HG03442 (cell line): ENCODE data around the gene FBXO41.
A peak's percentile ranks its signal among the peaks of the same experiment; 100 is the strongest.

ENCODE experiments used
- ATAC-seq: cut with Tn5 transposase; IDR thresholded peaks from one replicate; pipeline ENCODE4 v1.9.1; 2021; ENCODE audit warnings: mild to moderate bottlenecking, moderate library complexity; ENCODE audit not compliant: unreplicated experiment

Gene FBXO41, protein sequence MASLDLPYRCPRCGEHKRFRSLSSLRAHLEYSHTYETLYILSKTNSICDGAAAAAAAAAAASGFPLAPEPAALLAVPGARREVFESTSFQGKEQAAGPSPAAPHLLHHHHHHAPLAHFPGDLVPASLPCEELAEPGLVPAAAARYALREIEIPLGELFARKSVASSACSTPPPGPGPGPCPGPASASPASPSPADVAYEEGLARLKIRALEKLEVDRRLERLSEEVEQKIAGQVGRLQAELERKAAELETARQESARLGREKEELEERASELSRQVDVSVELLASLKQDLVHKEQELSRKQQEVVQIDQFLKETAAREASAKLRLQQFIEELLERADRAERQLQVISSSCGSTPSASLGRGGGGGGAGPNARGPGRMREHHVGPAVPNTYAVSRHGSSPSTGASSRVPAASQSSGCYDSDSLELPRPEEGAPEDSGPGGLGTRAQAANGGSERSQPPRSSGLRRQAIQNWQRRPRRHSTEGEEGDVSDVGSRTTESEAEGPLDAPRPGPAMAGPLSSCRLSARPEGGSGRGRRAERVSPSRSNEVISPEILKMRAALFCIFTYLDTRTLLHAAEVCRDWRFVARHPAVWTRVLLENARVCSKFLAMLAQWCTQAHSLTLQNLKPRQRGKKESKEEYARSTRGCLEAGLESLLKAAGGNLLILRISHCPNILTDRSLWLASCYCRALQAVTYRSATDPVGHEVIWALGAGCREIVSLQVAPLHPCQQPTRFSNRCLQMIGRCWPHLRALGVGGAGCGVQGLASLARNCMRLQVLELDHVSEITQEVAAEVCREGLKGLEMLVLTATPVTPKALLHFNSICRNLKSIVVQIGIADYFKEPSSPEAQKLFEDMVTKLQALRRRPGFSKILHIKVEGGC

DNA sequence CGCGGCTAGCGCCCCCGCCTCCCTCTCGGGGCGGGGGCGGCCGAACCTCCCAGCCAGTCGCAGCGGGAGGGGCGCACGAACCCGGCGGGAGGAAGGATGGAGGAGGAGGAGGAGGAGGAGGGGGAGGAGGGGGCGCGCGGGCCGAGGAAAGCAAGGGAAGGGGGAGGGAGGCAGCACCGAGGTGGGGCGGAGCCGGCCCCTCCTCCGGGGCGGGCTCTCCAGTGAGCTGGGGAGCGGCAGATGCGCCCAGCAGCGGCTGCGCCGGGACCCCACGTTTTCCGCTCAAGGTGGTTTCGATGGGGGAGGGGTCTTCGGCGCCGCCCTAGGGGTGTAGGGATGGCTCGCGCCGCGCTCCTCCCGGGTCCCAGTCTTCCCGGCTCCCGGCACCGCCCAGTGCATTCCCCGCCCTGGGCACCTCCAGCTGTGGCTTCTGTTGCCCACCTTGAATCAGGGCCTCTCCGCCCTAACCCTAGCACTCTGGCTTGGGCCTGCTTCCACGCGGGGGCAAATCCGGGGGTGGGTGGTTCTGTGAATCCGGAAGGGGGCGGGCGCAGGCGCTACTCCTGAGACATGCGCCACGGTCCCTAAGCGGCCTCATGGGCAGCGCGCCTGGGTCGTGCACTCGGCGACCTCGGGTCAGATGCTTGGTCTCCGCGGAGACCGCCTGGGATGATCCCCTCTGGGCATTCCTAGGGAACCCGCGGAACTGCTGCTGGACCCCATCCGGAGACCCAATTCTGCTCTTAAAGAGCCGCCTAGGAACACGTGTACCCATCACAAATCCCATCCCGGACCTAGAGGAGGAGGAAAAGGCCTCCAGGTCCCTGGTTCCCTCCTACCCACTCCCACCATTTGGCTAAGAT is at the start of gene FBXO41:
FBXO41 (minus strand) TSS at position 183 of the 863 bp plus-strand sequence. CDS start 14,848 bp downstream, outside the sequence.
- peak; percentile 72 for ATAC-seq

DNA sequence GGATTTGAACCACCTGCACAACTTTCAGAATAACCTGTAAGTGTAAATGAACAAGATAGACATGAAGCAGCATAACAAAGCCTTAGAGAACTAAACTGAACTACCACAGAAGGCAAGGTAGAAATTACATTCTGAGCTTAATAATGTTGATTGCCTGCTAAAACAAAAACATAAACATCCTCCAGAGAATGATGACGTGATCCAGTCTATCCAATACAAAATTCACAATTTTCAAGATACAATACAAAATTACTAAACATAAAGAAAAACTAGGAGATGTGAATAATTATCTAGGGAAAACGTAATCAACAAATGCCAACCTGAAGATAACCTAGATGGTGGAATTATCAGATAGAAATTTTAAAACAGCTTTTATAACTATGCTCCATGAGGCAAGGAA is 49.8 kb upstream of the FBXO41 start:
- ATAC-seq = no peak

DNA sequence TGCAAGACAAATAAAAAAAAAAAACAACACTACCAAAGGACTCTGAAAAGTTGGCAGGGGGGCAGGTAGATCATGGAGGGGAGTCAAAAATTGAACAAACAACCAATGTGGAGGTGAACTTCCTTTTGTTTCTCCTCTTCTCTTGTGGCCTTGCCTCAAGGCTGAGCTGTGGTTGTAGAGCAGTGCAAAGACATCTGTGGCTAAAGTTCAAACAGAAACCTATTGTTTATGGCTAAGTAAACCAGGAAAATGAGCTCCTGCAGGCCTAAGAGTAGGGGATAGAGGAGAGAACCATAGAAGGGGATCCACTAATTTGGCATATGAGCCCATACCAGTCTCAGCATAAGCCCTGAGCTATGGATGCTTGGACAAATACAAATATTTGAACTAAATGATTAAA is 49.3 kb upstream of the FBXO41 start:
- no peak for ATAC-seq

DNA sequence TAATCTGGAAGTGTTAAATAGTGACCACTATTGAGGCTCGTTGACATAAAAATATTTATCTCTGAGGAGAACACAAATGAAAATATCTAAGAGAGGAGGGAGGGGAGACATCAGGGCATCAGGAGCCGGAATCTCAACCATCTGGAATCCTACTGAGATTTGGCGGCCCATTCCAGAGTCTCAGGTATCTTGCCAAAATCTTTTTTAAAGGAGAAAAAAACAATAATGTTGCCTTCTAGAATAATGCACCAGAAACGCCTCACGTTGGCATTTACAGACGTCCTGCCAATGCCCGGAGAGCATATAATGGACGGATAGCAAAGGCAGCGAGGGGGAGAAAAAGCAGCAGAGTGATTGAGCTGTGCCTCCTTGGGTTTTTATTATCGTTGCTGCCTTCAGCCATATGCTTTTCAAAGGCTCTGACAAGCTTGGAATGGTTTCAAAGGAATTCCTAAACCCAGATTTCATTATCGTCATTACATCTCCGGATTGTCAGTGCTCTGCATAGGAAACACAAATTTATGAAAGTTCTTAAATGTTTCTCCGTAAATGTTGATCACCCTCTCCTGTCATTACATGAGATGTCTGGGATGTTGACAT is 39.9 kb upstream of the FBXO41 start:
- no peak for ATAC-seq

DNA sequence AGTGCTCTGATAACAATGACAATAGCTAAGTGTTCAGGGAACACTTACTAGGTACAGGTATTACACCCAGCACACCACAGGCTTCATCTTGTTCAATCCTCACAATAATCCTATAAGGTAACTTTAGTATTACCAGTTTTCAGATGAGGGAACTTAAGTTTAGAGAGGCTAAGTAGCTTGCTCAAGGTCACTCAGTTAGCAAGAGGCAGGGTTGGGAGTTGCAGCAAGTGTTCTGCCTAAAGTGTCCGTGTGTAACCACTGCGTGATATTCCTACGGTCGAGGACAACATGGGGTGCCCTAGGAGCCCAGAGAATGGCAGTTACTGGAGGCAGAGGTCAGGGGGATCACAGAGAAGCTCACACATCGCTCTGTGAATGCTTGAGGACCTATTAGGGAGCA is 39.3 kb upstream of the FBXO41 start:
- no peak for ATAC-seq

DNA sequence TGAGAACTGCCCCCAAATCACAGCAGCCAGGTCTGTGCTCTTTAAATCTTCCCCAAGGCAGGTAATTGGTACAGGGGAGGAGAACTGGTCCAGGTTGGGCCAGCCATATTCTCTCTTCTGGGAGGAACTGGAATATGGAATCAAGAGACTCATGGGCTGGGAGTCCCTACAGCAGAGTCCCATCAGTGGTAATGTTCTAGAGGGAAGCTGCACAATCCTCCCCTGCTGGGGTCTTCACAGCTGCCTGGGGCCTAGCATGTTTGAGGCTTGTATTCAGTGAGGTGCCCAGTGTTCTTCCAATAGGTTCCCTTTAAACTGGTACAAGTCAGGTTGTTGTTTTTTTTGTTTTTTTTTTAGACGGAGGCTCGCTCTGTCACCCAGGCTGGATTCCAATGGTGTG is 30.2 kb upstream of the FBXO41 start:
- no peak for ATAC-seq

DNA sequence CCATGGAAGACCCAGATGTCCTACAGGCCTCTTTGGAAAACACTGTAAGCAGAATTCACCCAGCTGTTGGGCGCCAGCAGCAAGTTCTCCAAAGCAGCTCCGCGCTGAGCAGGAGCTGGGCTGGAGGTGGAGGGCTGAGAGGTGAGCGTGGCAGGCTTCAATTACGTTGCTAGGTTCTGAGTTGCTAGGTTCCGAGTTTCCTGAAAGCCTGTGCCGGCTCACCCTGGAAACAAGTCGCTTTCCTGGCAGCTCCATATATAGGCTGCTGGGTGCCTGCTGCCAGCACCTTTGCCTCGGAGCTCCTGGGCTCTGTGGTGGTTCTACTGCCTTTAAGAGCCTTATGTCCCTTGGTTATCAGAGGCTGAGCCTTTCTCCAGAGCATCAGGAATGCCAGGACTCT is 23.4 kb upstream of the FBXO41 start:
- no peak for ATAC-seq

DNA sequence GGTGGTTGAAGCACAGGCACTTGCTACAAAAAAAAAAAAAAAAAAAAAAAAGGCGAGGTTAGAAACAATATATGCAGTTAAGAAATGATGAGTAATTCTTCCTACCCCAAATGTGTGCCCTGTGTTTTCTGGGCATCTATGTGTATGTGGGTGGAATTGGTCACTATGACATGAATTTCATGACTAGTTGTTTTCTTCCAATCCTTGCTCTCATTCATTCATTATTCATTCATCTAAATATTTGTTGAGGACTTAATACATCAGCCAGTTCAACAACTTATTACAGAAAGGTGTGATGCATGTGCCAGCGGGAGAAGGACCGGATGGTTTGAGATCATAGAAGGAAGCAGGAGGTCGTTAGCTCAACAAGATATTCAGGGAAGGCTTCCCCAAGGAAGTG is 17.4 kb upstream of the FBXO41 start:
- no peak for ATAC-seq

DNA sequence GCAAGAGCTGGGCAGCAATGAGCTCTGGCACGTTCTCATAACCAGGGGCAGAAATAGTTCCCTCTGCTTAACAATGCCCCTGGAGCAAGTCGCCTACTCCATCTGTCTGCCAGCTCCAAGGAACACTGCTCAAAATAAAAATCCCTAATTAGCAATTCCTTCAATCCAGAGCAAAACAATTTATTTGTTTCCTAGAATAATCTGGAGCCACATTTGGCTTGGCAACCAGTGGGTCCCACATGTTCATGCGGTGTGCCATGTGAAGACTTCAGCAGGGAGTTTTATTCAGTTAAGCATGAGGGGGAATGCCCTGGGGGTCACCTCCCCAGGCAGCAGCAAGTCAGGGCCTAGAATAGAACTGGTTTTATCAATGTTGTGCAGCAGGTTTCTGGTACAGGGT is 16.6 kb upstream of the FBXO41 start:
- no peak for ATAC-seq

DNA sequence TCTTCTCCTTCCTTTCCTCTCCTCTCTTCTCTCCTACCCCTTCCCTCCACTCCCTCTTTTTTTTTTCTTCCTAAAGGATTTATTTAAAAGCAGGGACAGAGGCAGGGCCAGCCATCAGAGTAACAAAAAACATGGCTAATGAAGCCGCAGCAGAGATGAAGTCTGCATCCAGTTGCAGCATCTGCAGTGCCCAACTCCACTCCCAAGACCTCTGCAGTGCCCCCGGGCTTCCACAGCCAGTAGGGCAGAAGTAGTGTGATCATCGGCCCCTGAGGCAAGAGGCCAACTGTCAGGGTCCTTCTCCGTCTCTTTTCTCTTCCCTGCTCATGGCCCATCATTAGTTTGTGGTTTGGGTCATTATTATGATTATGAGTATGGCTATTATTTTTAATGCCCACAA is 13.3 kb upstream of the FBXO41 start:
- no peak for ATAC-seq

DNA sequence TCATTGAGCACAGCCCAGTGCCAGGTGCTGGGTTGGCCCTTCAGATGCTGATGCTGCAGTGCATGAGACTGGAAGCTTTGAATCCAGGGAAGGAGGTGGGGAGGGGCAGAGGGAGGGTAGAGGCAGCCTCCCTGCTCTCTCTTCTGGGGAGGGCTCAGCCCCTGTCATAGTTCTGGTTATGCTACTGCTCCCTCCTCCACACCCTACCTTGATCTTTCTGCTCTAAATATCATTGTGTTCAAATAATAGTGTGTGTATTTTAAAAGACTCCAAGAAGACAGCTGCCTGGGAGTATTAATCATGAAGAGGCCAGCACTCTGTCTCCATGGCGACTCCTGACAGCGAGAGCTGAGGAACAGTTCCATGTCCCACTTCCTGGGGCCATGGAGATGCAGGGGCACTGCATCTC is 12.9 kb upstream of the FBXO41 start:
- ATAC-seq = no peak

DNA sequence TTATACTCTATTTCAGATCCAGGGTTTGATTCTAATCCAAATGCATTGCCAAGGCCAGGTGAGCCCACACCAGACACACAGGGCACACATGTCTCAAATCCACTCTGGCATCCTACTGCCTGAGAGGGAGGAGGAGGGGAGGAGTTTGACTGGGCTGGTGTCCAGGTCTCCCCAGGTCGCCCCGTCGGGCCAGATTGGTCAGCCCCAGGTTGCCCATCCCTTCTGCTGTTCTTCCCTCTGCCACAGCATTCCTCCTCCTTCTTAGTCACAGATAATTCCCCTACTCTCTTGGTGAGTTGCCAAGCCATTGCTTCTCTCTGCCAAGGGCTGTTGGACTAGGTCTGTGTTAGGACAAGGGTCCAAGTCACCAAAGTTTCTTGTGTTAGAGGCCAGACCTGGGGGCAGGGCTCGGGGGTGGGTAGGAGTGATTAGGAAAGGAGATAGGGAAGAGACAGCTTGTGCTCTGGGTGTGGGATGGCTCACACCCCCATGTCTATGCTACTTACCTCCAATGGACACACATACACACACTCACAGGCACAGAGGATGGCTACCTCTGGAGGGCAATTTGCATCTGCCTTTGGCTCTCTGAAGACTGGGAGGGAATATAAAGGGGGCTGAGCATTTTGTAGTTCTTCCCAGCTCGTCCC is 11.6 kb upstream of the FBXO41 start:
- no peak for ATAC-seq

DNA sequence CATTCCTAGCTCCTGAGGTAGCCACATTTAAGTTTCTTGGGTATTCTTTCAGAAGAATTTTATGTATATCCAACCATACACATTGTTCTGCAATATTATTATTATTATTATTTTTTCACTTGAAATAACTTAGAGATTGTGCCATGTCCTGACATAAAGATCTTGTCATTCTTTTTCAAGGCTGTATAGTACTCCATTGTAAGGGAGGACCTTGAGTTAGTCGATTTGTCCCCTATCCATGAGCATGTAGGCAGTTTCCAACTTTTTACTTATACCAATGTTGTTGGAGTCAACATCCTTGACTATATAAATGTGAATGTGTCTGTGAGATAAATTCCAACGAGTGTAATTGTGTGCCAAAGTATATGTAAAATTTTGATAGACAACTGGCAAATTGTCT is 10.0 kb upstream of the FBXO41 start:
- ATAC-seq = no peak

DNA sequence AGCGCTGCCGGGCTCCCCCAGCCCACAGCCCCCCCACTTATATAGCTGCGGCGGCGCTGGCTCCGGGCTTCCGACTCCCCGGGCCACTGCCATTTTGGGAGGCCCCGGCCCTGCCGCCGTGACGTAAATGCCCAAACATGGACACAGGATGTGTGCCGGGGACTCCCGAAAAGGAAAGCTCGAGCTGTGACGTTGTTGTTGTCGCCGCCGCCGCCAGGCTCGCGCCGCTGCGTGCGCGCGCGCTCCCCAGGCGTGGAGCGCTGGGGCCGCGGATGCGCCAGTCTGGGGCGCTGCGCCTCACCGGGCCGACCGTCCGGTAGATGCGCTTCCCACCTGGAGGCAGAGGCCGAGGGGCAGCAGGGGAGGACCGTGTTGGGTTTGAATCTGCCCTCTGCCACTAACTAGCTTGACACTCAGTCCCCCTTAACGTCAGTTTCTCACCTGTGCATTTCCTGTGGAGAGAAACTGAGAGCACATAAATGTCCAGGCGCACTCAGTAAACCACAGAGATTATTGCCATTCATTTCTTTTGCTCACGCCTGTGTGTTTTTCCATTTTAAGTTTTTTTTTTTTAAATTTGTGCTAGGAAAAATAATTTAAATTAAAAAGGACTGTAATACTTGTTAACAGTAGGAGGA is 9.4 kb upstream of the FBXO41 start, which contains the start of gene EGR4:
EGR4 (minus strand) TSS at position 15 of the 638 bp plus-strand sequence. CDS start 231 bp downstream, outside the sequence.
- ATAC-seq = peak; percentile 92

DNA sequence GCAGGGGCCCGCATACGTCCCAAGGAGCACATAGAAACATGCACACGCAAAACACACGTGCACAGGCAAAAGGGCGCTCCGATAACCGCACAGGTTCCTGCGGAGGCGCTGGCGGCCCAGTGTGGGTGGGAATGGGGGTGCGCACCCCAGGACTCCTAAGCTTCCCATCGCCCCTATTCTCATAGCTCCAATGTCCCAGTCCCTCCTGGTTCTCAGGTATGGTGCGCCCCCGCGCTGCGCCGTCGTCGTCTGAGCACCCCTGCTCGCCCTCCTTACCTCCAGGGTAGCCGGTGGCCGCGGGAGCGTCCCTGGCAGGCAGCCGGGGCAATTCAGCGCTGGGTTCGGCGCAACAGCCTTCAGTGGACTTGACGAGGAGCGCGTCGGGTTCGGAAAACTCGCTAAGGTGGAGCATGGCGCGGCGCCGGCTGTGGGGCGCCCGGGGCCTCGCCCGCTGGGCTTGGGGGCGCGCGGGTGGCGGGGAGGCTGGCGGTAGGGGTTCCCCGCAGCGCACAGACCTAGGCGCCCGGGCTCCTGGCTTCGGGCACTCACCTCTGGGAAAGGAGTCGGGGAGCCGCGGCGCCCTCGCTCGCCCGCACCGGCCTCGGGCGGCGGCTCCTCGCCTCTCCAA is 8.7 kb upstream of the FBXO41 start:
- ATAC-seq = peak; percentile 2

DNA sequence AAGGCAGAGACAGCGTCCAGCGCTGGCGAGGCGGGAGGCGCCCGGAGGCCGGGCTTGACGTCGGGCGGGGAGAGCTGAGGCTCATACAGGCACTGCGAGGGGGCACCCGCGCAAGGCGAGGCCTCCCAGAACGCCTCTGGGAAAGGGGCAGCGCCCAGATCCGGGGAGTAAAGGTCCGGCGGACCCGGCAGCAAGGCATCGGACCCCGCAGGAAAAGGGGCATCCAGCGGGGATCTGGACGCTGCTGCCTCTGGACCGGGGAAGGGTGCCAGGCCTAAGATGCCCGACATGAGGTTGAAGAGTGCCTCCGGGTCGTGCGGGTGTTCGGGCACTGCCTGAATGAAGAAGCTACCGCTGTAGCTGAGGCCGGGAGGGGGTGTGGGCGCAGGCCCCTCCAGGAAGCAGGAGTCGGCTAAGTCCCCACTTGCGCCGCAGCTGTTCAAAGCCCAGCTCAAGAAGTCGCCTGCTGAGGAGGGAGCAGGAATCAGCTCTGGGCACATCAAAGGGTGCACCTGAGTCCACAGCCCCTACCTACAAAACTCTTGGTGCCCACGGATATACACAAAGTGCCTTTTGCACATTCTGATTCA is 8.1 kb upstream of the FBXO41 start:
- no peak for ATAC-seq

DNA sequence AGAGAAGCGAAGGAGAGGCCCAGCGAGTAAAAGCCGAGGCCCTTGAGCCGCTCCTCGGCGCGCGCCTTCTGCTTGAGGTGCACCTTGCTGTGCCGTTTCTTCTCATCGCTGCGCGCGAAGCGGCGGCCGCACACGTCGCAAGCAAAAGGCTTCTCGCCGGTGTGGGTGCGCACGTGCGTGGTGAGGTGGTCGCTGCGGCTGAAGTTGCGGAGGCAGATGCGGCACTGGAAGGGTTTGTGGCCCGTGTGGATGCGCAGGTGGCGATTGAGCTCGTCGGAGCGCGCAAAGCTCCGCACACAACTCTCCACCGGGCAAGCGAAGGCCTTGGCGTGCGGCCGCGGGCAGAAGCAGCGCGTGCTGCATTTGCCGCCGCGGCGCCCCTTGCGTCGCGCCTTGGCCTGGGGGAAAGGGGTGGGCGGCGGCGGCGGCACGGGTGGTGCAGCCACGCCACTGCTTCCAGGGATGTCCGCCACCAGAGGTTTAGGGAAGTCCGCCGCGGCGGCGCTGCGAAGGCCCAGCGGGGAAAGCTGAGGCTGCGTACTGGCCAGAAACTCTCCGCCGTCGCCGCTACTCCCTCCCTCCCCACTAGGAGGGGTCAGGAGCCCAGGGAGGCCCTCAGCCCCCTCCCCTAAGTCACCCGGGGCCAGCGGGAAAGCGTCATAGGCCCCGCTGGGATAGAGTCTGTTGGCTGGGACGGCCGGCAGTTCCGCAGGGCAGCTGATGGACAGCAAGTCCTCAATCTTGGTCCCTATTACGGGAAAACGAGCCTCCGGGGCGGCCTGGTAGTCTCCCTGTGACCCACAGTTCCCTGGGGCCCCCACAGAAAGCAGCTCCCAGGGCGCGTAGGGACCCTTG is 7.4 kb upstream of the FBXO41 start:
- ATAC-seq = no peak

DNA sequence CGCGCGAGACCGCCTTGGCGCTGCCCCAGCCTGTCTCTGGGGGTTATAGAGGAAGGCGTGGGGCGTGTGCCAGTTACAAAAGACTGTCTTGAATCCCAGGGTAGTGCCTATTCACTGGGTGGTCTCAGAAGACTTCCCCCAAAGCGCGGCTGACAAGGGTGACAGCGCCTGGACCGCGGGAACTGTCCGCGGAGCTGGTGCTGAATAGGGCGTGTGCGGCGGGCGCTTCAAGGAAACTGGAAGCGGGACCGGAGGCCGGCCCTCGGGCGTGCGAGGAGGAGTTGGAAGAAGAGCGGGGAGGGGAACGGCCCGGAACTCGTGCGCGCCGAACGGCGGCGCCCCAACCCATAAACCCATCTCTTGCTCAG is 6.8 kb upstream of the FBXO41 start:
- no peak for ATAC-seq
